GM21717 (cell line): ENCODE results near the gene ABCA4.

Experiments
- ATAC-seq: cut with Tn5 transposase; IDR thresholded peaks from one replicate; pipeline ENCODE4 v1.9.1; 2021; ENCODE audit warnings: mild to moderate bottlenecking, moderate library complexity; ENCODE audit not compliant: unreplicated experiment

Gene ABCA4

GRCh38 chr1:93988634-93989350 is 132.2 kb downstream of the ABCA4 start:
- no peak for ATAC-seq

DNA sequence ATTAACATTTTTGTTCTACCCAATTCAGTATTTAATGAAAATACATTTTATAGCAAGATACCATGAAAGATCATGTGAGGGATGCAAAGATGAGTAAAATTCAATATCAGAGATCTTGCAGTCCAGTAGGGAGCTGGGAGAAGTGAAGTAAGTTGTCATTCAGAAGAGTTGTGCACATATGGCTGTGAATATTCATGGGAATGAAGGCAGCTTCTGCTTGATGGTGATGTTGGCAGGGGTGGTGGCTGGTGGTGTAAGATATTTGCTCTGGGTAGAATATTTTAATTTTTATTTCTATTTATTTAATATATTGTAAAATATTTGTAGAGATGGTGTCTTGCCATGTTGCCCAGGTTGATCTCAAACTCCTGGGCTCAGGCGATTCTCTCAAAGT is 139.7 kb downstream of the ABCA4 start:
- ATAC-seq: no peak

GRCh38 chr1:93980320-93981273 is 140.4 kb downstream of the ABCA4 start:
- ATAC-seq: no peak

DNA sequence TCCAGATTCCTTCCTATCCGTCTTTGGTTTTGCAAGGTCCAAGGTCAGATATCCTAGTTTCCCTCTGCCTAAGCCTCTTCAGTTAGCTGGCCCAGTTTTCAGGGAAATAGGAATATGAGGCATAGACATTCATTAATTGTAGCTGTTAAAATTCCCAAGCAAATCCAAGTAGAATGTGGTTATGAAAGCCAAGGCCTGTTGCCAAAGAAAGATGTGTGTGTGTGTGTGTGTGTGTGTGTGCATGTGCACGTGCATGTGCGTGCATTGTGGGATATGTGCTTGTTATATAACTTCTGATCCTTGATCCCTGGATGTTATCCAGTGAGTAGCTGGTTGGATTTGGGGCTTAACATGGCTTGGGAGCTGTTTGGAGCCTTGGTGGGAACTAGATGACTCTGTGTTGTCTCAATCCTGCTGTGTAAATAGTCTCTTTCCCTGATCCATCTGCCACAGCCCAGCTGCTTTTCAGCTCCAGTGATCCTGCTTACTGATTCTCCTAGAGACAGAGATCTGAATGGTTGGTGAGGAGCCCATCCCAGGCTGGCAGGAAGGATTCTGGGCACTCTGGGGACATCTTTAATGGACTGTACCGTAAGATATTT is 141.1 kb downstream of the ABCA4 start:
- ATAC-seq: no peak

GRCh38 chr1:93979040-93979717 is 141.8 kb downstream of the ABCA4 start:
- no peak for ATAC-seq

DNA sequence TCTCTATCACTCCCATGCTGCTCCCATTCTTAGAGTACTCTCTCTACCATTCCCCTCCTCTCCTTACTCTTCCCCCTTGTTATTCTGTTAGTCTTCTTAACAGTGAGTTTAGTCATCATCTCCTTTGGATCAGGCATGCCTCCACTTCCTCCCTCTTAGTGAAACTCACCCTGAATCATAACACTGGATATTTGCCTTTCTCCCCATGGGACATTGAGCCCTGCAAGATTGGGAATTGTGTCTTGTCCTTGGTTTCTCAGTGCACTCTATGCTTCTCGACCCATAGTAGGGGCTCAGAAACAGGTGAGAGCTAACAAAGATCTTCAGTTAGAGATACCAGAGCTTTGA is 143.4 kb downstream of the ABCA4 start:
- ATAC-seq: no peak

DNA sequence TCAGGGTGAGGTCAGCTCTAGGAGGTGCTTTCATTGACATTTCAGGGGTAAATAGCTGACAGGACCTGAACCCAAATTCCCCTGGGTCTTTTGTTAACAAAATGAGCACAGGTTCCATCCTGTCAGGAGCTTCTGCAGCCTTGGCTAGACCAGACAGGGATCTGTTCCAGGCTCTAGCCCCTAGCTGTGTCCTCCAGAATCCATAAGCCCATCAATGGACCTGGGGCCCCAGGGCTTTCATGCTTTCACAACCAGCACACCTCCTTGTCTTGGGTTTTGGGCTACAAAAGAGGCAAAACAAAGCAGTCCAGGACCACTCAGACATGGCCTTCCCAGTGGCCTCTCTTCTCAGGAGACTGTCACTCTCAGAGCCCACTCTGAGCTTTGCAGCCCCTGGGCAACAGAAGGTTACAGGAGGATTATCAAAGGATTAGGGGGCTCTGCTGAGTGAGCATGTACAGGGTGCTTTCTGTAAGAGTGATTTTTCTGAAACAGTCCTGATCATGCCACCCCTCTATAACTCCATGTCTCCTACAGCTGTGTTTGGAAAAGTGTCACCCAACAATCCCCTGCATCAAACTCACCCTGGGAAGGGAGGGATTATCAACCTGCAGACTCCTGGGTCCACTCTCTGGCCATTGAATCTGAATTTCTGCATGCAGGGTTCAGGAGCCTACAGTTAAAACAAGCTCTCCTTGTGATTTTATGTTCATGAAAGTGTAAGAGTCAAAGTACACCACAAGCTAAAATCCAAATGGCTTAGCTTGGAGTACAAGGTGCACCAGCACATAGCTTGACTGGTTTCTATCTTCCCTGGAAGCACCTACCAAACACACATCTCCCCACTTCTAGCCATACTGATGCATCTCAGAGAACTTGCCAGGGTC is 144.0 kb downstream of the ABCA4 start:
- ATAC-seq: no peak

DNA sequence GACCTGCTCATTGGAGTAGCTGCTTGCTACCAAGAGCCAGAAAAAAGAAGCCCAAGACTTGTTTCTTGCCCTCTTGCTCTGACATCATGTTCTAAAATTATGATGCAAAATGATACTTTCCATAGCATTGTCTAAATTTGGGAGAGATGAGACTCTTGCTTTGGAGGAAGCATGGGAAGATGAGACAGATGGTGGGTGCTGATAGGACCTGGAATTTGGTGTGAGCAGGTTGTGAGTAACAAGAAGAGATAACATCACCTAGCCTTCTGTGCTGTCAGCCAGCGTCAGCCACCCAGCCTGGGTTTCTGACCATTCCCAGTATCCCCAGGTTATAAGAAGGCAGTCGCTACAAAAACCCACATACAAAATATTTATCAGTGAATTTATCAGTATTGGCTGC is 144.7 kb downstream of the ABCA4 start:
- ATAC-seq: no peak

- no peak for ATAC-seq
Observed at GRCh38 chr1:93972341-93972740, 148.6 kb downstream of the ABCA4 start.

- ATAC-seq: no peak
Observed at GRCh38 chr1:93969887-93970286, 151.1 kb downstream of the ABCA4 start.

DNA sequence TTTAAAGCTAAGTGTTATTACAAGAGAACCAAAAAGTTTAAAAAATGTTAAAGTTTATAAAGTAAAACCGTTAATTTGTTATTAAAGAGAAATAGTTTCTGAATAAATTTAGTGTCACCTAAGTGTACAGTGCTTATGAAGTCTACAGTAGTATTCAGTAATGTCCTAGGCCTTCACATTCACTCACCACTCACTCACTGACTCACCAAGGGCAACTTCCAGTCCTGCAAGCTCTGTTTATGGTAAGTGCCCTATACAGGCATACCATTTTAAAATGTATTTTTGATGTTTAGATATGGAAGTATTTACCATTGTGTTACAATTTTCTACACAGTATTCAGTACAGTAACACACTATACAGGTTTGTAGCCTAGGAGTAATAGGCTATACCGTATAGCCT is 151.6 kb downstream of the ABCA4 start:
- ATAC-seq: no peak

DNA sequence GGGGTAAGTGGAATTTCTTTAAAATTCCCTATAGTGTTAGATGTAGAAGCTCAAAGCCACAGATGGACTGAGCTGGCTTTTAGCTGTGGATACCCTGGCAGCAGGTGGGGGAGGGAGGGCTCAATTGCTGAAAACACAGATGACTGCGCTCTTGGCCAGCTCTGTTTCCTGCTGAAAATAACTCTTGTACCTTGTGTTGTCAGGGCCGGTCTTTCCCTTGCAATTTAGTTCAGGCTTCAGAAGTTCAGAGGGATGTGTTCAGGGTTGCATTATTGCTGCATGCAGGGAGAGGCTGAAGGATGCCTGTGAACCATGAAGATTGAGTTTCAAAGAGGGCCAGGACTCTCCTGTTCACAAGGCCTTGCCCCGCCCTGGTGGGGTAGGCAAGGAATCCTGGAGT is 153.6 kb downstream of the ABCA4 start:
- no peak for ATAC-seq

GRCh38 chr1:93965888-93966287 is 155.1 kb downstream of the ABCA4 start:
- no peak for ATAC-seq

DNA sequence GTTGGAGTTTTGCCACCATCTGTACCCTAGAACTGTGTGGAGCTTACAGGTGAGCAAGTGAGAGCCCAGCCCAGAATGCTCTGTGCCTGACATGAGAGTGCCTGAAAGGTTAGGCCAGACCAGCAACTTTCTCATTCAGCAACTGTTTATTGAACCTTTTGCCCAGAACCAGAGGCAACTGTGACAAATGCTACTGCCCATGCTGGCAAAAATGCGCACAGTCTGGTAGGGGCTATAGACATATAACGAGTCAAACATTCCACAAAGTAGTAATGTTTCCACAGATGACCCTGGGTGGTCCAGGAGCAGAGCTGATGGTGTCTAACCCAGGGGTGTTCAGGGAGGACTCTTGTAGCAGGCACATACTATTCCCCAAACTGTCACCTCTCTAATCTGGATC is 155.7 kb downstream of the ABCA4 start:
- no peak for ATAC-seq

- ATAC-seq: no peak
Observed at GRCh38 chr1:93964777-93965200, 156.2 kb downstream of the ABCA4 start.

DNA sequence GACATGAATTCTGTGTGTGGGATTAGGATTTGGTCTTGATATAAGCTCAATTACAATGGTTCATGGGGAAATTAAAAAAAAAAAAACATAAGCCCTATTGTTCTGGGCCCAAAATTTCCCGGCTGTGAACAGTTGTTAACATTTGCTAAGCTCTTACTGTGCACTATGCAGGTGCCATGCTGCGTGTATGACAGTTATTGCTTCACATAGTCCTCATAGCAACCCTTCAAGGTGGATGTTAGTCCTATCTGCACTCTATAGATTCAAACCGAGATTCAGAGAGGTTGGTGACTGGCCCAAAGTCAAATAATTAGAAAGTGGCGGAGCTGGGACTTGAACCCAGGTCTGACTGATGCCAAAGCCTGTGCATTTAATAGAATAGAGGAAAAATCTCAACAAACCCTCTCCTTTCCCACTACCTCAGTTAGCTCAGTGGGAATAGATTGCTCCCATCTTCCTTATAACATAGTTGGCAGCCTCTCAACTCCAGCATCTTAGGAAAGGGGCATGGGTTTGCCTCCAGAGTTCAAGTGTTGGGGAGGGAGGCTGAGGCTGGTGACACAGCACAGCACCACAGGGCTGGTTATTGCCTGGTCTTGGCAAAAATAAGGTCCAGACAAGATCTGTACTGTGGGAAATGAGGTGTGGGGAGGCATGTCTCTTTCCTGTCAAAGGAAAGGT is 156.7 kb downstream of the ABCA4 start:
- no peak for ATAC-seq

GRCh38 chr1:93963585-93963984 is 157.4 kb downstream of the ABCA4 start:
- no peak for ATAC-seq

DNA sequence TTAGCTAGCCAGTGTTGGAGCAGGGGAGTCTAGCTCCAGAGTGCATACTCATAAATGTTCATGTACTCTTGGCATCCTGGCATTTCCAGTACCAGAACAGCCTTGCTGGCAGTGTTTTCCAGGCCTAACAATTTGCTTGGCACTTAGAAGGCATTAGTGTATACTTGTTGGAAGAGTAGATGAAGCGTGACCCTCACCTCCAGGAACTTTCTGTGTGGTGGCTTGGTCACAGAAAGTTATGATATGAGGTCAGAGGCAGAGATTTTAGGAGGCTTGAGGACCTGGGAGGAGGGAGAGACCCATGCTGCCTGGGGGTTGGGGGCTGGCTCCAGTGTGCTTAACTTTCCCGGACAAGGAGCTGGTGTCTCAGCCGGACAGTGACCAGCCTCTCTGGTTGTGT is 159.0 kb downstream of the ABCA4 start:
- ATAC-seq: no peak

DNA sequence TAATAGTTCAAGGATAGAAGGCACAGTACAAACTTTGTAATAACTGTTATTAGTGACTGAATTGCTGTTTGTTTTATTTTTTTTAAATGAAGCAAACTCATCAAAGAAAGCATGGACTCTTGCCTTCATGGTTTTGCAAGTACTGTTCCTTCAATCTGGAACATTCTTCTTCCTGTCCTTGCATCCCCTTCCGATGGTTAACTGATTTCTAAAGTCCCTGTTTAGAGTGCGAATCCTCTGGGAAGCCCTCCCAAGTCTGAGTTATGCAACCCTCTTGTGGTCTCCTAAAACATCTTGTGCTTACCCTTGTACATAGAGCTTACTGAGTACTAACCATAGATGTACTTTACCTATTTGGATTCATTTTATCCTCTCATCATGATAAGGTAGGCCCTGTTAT is 159.5 kb downstream of the ABCA4 start:
- ATAC-seq: no peak
